Activated CD4-positive, alpha-beta T cell treated with anti-CD3 and anti-CD28 coated beads, Interleukin-2, Interleukin-4, amounts not matched to agents 100 ng/mL and 50 ng/mL, durations not matched to agents 16 hours and 8 hours (primary cell): ENCODE results near the gene SPPL2B.

Source experiments
- DNase-seq: peaks from one replicate; pipeline ENCODE4 v3.0.0-alpha.2; 2020; ENCODE audit warnings: low spot score

Gene SPPL2B

DNA sequence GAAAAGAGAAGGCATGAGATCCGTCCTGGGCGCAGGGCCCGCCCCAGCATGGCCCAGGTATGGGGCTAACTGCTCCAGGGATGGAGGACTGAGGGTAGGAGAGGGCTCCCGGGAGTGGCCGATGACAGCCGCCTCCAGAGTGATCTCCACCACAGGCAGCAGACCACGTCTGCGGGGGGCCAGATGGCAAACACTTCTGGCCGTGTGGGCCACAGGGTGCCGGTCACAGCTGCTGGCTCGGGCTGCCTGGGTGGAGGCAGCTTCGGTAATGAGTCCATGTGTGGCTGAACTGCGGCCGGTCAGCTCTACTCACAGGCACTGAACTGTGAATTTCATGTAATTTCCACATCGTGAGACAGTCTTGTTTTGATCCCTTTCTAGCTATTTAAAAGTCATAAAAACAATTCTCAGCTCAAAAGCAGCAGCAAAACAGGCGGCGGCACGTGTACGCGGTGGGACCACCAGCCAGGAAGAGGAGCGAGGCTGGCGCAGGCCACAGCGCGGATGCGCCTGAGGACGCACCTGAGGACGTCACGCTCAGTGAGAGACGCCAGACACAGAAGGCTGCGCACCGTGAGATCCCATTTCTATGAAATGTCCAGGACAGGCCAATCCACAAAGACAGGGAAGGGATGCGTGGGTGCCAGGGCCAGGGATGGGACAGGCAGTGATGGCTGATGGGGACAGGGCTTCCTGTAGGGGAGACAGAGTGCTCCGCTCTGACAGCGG lies 4.1 kb upstream of the SPPL2B start:
- DNase-seq, result no peak

DNA sequence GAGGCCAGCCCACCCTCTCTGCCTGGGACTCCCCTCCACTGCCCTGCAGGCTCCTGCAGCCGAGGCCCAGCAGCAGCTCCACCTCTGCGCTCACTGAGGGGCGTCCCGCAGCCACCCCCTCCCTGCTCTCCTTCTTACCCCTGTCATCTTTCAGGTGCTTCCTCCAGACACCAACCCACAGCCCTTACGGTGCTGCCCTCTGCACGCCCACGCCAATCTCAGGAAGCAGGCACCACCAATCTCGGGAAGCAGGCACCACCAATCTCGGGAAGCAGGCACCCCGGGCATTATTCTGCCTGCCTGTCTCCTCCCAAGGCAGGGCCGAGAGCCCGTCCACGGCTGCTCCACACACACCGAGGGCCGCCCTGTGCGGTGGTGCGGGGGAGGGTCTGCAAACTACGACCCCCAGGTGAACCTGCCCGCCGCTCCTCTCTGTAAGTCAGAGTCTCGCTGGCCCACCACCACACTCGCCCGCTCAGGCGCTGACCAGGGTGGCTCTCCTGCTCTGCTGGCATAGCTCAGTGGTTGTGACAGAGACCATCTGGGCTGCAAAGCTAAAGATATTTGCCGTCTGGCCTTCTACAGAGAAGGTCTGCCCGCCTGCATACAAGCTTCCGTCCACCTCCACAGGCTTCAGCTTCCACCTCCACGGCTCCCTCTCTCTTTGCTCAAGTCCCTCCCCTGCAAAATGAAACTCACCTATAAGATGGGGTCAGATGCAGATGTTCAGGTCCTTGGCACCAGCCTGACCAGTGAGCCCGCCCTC lies 3.0 kb upstream of the SPPL2B start:
- DNase-seq, result no peak

GRCh38 chr19:2326699-2327360 lies 1.7 kb upstream of the SPPL2B start:
- no peak for DNase-seq

GRCh38 chr19:2327773-2328400 lies 597 bp upstream of the SPPL2B start:
- DNase-seq, result peak; percentile 89

- no peak for DNase-seq
Observed at GRCh38 chr19:2329149-2329478, 630 bp downstream of the SPPL2B start.

DNA sequence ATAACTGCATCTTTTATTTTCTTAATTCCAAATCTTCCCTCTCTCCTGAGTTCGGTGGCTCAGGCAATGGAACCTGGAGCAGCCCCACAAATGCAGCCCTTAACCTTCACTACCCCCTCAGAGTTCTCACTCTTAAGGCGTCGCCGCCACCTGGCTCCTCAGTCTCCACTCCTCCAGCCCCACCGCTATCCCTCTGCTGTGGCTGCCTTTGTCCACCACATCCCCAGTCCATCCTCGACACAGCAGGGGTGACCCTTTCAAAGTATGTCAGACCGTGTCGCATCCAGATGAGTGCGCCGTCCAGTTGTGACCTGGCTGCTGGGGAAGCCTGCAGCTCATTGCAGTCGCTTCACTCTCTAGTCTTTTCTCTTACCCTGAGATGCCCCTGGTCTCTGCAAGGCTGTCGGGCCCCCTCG lies 1.0 kb downstream of the SPPL2B start:
- no peak for DNase-seq

- no peak for DNase-seq
Observed at GRCh38 chr19:2330255-2330631, 1.8 kb downstream of the SPPL2B start.

- DNase-seq, result no peak
Observed at GRCh38 chr19:2330632-2331284, 2.3 kb downstream of the SPPL2B start.

- no peak for DNase-seq
Observed at GRCh38 chr19:2331601-2332246, 3.2 kb downstream of the SPPL2B start.

GRCh38 chr19:2332341-2333026 lies 4.0 kb downstream of the SPPL2B start:
- no peak for DNase-seq

GRCh38 chr19:2333027-2333806 lies 4.7 kb downstream of the SPPL2B start:
- no peak for DNase-seq

GRCh38 chr19:2333807-2334211 lies 5.3 kb downstream of the SPPL2B start:
- no peak for DNase-seq

GRCh38 chr19:2334426-2334825 lies 5.9 kb downstream of the SPPL2B start:
- no peak for DNase-seq

DNA sequence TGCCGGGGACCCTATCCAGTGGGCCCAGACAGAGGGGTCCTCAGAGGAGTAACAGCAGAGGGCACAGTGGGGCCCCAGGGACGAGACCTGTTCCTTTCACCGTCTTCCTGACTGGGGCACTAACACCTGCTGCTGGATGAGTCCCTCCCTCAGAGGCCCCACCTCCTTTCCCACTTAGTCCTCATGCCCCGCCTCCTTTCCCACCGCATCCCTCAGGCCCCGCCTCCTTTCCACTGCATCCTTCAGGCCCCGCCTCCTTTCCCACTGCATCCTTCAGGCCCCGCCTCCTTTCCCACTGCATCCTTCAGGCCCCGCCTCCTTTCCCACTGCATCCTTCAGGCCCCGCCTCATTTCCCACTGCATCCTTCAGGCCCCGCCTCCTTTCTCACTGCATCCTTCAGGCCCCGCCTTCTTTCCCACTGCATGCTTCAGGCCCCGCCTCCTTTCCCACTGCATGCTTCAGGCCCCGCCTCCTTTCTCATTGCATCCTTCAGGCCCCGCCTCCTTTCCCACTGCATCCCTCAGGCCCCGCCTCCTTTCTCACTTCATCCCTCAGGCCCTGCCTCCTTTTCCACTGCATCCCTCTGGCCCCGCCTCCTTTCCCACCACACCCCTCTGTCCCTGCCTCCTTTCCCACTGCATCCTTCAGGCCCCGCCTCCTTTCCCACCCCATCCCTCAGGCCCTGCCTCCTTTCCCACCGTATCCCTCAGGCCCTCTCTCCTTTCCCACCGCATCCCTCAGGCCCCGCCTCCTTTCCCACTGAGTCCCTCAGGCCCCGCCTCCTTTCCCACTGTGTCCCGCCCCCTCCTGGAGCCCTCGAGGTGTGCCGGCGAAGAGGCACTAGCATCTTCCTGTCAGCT lies 6.7 kb downstream of the SPPL2B start:
- DNase-seq, result no peak

- no peak for DNase-seq
Observed at GRCh38 chr19:2335848-2336247, 7.4 kb downstream of the SPPL2B start.

DNA sequence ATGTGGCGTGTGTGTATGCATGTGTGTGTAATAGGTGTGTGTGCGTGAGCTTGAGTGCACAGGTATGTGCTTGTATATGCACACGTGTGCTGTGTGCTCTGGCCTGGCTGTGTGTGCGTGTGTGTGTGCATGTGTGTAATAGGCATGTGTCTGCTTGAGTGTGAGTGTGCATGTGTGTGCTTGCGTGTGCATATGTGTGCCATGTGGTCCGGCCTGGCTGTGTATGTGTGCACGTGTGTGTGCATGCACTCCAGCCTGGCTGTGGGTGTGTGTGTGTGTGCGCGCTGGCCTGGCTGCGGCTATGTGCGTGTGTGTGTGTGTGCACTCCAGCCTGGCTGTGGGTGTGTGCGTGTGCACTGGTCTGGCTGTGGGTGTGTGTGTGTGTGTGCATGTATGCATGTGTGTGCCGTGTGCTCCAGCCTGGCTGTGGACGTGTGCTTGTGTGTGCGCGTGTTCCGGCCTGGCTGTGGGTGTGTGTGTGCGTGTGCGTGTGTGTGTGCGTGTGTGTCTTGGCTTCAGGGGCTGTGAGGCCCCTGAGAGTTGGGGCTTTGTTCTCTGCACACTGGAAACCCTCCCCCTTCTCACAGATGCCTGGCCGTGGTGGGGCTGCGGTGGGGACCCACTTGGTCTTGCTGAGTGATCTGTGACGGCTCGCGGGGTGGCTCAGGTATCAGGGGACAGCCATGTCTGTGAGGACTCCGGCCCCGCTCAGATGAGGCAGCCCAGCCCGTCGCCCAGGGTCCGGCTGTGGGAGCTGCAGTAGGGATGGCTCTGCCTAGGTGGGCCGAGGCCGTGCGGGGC lies 8.2 kb downstream of the SPPL2B start:
- DNase-seq, result no peak

GRCh38 chr19:2337329-2337707 lies 8.8 kb downstream of the SPPL2B start:
- no peak for DNase-seq

DNA sequence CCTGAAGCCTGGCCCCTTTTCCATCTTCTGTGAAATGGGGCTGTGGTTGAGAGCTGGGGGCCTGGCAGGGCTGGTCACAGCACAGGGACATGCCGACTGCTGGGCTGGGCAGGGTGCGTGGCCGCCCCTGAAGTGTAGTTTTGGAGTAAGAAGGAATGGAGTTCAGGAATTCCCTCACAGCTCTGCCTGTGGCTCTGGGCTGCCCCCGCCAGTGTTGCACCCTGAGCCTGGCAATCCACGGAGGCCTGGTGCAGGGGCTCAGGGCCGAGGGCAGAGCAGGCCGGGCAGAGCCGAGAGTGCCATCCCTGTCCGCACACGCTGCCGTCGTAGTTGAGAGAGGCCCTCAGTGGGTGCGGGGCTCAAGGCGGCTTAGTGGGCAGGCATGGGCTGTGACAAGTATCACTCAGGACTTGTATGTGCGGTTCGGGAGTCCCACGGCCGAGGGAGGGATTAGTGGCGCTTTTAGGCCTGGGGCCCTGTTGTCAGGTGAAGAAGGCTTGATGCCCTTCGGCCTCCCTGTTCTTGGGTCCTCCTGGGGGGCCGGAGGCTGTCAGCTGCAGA lies 9.7 kb downstream of the SPPL2B start:
- DNase-seq, result no peak
